GM23338 (cell line): ENCODE results near the gene LDAF1.
"Not testable (repeated sequence)": the region's sequence is repeated elsewhere in the genome, so short reads cannot be mapped to it uniquely, and the experiment has no call there.

Source experiments
- CREB1 ChIP-seq: fragments of 250-450 bp; sonication (Bioruptor Pico); IDR thresholded peaks from 2 replicates; pipeline ENCODE4 v1.5.0; 2020; ENCODE audit warnings: low read depth, mild to moderate bottlenecking, moderate library complexity
- EZH2 ChIP-seq: fragments of 200-600 bp; sonication (generic); IDR thresholded peaks from one replicate; pipeline ENCODE4 v1.8.0; 2017; ENCODE audit warnings: antibody characterized with exemption, mild to moderate bottlenecking, low read depth; ENCODE audit not compliant: unreplicated experiment
- JUNB ChIP-seq: IDR thresholded peaks from one replicate; pipeline ENCODE4 v1.6.1; 2016; ENCODE audit warnings: antibody characterized with exemption; ENCODE audit not compliant: unreplicated experiment
- POLR2AphosphoS5 ChIP-seq: IDR thresholded peaks from 2 replicates; pipeline ENCODE4 v1.6.1; 2016; ENCODE audit warnings: antibody characterized with exemption, low read depth
- TF ChIP-seq, protein P1 (sequence below), 2 experiments: fragments of 200-600 bp in 1 of 2; sonication (generic) in 1 of 2; conservative IDR thresholded peaks; 2 replicates each; pipeline versions ENCODE4 v1.5.1 to v1.6.1; 2016 to 2017; ENCODE audit warnings: antibody characterized with exemption in 2 of 2, low read depth in 2 of 2, mild to moderate bottlenecking in 2 of 2, moderate library complexity in 1 of 2
- TF ChIP-seq, protein P2 (sequence below): IDR thresholded peaks from one replicate; pipeline ENCODE4 v1.6.1; 2018; ENCODE audit warnings: antibody characterized with exemption; ENCODE audit not compliant: unreplicated experiment

DNA sequence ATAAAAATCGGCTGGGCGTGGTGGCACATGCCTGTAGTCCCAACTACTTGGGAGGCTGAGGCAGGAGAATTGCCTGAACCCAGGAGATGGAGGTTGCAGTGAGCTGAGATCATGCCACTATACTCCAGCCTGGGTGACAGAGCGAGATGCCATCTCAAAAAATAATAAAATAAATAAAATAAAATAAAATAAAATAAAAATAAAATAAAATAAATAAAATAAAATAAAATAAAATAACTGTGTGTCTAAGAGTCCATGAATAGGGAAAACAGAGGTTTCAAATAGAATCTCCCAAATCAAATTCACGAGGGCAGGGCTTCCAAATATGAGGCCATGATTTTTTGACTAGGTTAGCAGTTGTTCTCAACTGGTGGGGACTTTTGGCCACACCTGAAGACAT is 42.9 kb upstream of the LDAF1 start:
- TF ChIP-seq, protein P1, sequence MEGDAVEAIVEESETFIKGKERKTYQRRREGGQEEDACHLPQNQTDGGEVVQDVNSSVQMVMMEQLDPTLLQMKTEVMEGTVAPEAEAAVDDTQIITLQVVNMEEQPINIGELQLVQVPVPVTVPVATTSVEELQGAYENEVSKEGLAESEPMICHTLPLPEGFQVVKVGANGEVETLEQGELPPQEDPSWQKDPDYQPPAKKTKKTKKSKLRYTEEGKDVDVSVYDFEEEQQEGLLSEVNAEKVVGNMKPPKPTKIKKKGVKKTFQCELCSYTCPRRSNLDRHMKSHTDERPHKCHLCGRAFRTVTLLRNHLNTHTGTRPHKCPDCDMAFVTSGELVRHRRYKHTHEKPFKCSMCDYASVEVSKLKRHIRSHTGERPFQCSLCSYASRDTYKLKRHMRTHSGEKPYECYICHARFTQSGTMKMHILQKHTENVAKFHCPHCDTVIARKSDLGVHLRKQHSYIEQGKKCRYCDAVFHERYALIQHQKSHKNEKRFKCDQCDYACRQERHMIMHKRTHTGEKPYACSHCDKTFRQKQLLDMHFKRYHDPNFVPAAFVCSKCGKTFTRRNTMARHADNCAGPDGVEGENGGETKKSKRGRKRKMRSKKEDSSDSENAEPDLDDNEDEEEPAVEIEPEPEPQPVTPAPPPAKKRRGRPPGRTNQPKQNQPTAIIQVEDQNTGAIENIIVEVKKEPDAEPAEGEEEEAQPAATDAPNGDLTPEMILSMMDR (conservative IDR thresholded peaks at IDR 0.05; ENCODE audit: low read depth in 2 of 2) = not testable (repeated sequence)
- not testable (repeated sequence) for TF ChIP-seq CREB1, EZH2, POLR2AphosphoS5, JUNB
- TF ChIP-seq, protein P2, sequence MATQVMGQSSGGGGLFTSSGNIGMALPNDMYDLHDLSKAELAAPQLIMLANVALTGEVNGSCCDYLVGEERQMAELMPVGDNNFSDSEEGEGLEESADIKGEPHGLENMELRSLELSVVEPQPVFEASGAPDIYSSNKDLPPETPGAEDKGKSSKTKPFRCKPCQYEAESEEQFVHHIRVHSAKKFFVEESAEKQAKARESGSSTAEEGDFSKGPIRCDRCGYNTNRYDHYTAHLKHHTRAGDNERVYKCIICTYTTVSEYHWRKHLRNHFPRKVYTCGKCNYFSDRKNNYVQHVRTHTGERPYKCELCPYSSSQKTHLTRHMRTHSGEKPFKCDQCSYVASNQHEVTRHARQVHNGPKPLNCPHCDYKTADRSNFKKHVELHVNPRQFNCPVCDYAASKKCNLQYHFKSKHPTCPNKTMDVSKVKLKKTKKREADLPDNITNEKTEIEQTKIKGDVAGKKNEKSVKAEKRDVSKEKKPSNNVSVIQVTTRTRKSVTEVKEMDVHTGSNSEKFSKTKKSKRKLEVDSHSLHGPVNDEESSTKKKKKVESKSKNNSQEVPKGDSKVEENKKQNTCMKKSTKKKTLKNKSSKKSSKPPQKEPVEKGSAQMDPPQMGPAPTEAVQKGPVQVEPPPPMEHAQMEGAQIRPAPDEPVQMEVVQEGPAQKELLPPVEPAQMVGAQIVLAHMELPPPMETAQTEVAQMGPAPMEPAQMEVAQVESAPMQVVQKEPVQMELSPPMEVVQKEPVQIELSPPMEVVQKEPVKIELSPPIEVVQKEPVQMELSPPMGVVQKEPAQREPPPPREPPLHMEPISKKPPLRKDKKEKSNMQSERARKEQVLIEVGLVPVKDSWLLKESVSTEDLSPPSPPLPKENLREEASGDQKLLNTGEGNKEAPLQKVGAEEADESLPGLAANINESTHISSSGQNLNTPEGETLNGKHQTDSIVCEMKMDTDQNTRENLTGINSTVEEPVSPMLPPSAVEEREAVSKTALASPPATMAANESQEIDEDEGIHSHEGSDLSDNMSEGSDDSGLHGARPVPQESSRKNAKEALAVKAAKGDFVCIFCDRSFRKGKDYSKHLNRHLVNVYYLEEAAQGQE = not testable (repeated sequence)
